IPS DF 6.9 (cell line): Measurements from ENCODE around the gene PC.
"Not testable (repeated sequence)": the region's sequence is repeated elsewhere in the genome, so short reads cannot be mapped to it uniquely, and the experiment has no call there.

Experiments
- DNase-seq: peaks from one replicate; pipeline ENCODE4 v3.0.0-alpha.2; 2013; ENCODE audit warnings: low read depth, low spot score
- H3K27ac ChIP-seq: one replicate; pipeline ENCODE4 v1.5.1; 2013; ENCODE audit warnings: low read length, control low read depth
- H3K27me3 ChIP-seq: 2 replicates; pipeline ENCODE4 v1.6.1; 2013; ENCODE audit warnings: mild to moderate bottlenecking, low read length; ENCODE audit not compliant: control insufficient read depth, insufficient read depth
- H3K36me3 ChIP-seq: 2 replicates; pipeline ENCODE4 v1.6.1; 2013; ENCODE audit warnings: low read length; ENCODE audit not compliant: control insufficient read depth, insufficient read depth
- H3K4me1 ChIP-seq: 2 replicates; pipeline ENCODE4 v1.6.1; 2013; ENCODE audit warnings: low read length; ENCODE audit not compliant: control insufficient read depth, insufficient read depth
- H3K4me3 ChIP-seq: 2 replicates; pipeline ENCODE4 v1.5.1; 2013; ENCODE audit warnings: mild to moderate bottlenecking, low read length
- H3K9me3 ChIP-seq: 2 replicates; pipeline ENCODE4 v1.6.1; 2013; ENCODE audit warnings: low read length, inconsistent platforms; ENCODE audit not compliant: control insufficient read depth, insufficient read depth
- WGBS: extraction: QIAGEN DNeasy Blood & Tissue Kit; methylation state at CpG from one replicate; pipeline ENCODE4 v1.1.7; 2013; ENCODE audit warnings: mixed read lengths, missing lambda C conversion rate; ENCODE audit not compliant: insufficient read length, insufficient coverage; 5-methylcytosine and 5-hydroxymethylcytosine counted together

PC gene

GRCh38 chr11:66823700-66824099 is 134.5 kb downstream of the PC start:
- H3K27ac ChIP-seq: no peak overlapping the region
- DNase-seq: no peak
- H3K9me3 ChIP-seq: no peaks in the 10 kb centered on the region
- no CpG with 5 or more reads among the region's 4 CpGs for WGBS
- H3K27me3 ChIP-seq: no peaks in the 10 kb centered on the region
- H3K4me1 ChIP-seq: no peaks in the 10 kb centered on the region
- no peak overlapping the region for H3K4me3 ChIP-seq
- peaks cover 3% of the 10 kb centered on the region; the same call in 1 of the 2 replicates for H3K36me3 ChIP-seq

GRCh38 chr11:66820901-66821300 is 137.3 kb downstream of the PC start:
- Histone ChIP-seq H3K4me1 (no peaks in the 10 kb centered on the region), H3K27me3 (no peaks in the 10 kb centered on the region), H3K36me3 (no peaks in the 10 kb centered on the region), H3K4me3 (no peak overlapping the region), H3K9me3 (no peaks in the 10 kb centered on the region), H3K27ac (no peak overlapping the region)
- WGBS: no CpG with 5 or more reads among the region's 3 CpGs
- no peak for DNase-seq

- no peaks in the 10 kb centered on the region for H3K4me1 ChIP-seq
- WGBS: no CpG with 5 or more reads among the region's 3 CpGs
- no peaks in the 10 kb centered on the region for H3K9me3 ChIP-seq
- H3K27ac ChIP-seq: no peak overlapping the region
- H3K36me3 ChIP-seq: no peaks in the 10 kb centered on the region
- no peak overlapping the region for H3K4me3 ChIP-seq
- DNase-seq: no peak
- no peaks in the 10 kb centered on the region for H3K27me3 ChIP-seq
These were observed 137.8 kb downstream of the PC start for GRCh38 chr11:66820381-66820780.

GRCh38 chr11:66818231-66818955 is 139.8 kb downstream of the PC start:
- no peak overlapping the region for H3K4me3 ChIP-seq
- no peak overlapping the region for H3K27ac ChIP-seq
- H3K9me3 ChIP-seq: no peaks in the 10 kb centered on the region
- no peaks in the 10 kb centered on the region for H3K27me3 ChIP-seq
- no CpG with 5 or more reads among the region's 3 CpGs for WGBS
- H3K4me1 ChIP-seq: no peaks in the 10 kb centered on the region
- DNase-seq: no peak
- H3K36me3 ChIP-seq: no peaks in the 10 kb centered on the region

GRCh38 chr11:66815646-66816045 is 142.5 kb downstream of the PC start:
- H3K27ac ChIP-seq: no peak overlapping the region
- no peaks in the 10 kb centered on the region for H3K27me3 ChIP-seq
- no peaks in the 10 kb centered on the region for H3K36me3 ChIP-seq
- WGBS: no CpG with 5 or more reads among the region's 1 CpG
- H3K9me3 ChIP-seq: no peaks in the 10 kb centered on the region
- no peaks in the 10 kb centered on the region for H3K4me1 ChIP-seq
- no peak overlapping the region for H3K4me3 ChIP-seq
- DNase-seq: no peak

- no CpG with 5 or more reads among the region's 5 CpGs for WGBS
- Histone ChIP-seq H3K36me3 (no peaks in the 10 kb centered on the region), H3K27ac (no peak overlapping the region), H3K9me3 (no peaks in the 10 kb centered on the region), H3K4me1 (no peaks in the 10 kb centered on the region), H3K27me3 (no peaks in the 10 kb centered on the region), H3K4me3 (no peak overlapping the region)
- DNase-seq: no peak
These were observed 143.5 kb downstream of the PC start for GRCh38 chr11:66814678-66815077.

GRCh38 chr11:66810576-66811185 is 147.5 kb downstream of the PC start:
- Histone ChIP-seq H3K4me1 (no peaks in the 10 kb centered on the region), H3K9me3 (no peaks in the 10 kb centered on the region), H3K27me3 (no peaks in the 10 kb centered on the region), H3K36me3 (no peaks in the 10 kb centered on the region), H3K27ac (no peak overlapping the region), H3K4me3 (no peak overlapping the region)
- no peak for DNase-seq
- WGBS: no CpG with 5 or more reads among the region's 1 CpG

- WGBS: no CpG with 5 or more reads among the region's 3 CpGs
- no peak overlapping the region for H3K4me3 ChIP-seq
These were observed 148.6 kb downstream of the PC start for GRCh38 chr11:66809592-66809991.

GRCh38 chr11:66800720-66801428 is 157.3 kb downstream of the PC start:
- Histone ChIP-seq H3K9me3 (no peaks in the 10 kb centered on the region), H3K36me3 (no peaks in the 10 kb centered on the region; the same call in 1 of the 2 replicates), H3K4me1 (no peaks in the 10 kb centered on the region), H3K4me3 (no peak overlapping the region), H3K27ac (no peak overlapping the region), H3K27me3 (no peaks in the 10 kb centered on the region)
- no CpG with 5 or more reads among the region's 5 CpGs for WGBS
- DNase-seq: no peak

More at GRCh38 chr11:66809592-66809991, 148.6 kb downstream of the PC start:
- no peaks in the 10 kb centered on the region for H3K27me3 ChIP-seq
- H3K9me3 ChIP-seq: no peaks in the 10 kb centered on the region
- no peaks in the 10 kb centered on the region for H3K36me3 ChIP-seq
- DNase-seq: no peak
- H3K4me1 ChIP-seq: no peaks in the 10 kb centered on the region
- no peak overlapping the region for H3K27ac ChIP-seq

- not testable (repeated sequence) for DNase-seq
These were observed 158.4 kb downstream of the PC start for GRCh38 chr11:66799815-66800214.

More at GRCh38 chr11:66799815-66800214, 158.4 kb downstream of the PC start:
- H3K4me1 ChIP-seq, H3K4me3 ChIP-seq, H3K9me3 ChIP-seq, H3K27me3 ChIP-seq, H3K36me3 ChIP-seq, H3K27ac ChIP-seq: not testable (repeated sequence)
